SKM-1 treated with dmso at 0.1 percent for 144 hours (cell line): ENCODE data around the gene LIMS4.
"Not testable (repeated sequence)": the region's sequence is repeated elsewhere in the genome, so short reads cannot be mapped to it uniquely, and the experiment has no call there.

Experiments
- DNase-seq: peaks from one replicate; lab custom pipeline; 2025; ENCODE audit not compliant: unreplicated experiment; lab: John Stamatoyannopoulos, UW

LIMS4 gene

DNA sequence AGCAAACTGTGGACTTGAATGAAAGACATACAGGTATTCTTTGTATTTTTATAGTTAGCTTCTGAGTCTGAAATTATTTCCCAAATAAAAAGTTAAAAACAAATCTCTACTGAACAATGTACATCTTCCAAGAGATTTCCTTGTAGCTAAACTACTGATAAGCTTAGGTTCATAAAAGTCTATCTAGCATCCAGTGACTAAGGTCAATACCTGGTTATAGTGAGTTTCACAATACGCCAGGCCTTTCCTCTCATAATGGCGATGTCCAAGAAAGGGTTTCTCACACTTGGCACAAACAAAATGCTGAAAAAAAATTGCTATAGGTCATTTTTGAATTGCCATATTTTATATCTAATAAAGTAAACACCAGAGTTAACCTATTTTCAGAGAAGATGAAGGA lies 21.7 kb downstream of the LIMS4 start:
- not testable (repeated sequence) for DNase-seq

DNA sequence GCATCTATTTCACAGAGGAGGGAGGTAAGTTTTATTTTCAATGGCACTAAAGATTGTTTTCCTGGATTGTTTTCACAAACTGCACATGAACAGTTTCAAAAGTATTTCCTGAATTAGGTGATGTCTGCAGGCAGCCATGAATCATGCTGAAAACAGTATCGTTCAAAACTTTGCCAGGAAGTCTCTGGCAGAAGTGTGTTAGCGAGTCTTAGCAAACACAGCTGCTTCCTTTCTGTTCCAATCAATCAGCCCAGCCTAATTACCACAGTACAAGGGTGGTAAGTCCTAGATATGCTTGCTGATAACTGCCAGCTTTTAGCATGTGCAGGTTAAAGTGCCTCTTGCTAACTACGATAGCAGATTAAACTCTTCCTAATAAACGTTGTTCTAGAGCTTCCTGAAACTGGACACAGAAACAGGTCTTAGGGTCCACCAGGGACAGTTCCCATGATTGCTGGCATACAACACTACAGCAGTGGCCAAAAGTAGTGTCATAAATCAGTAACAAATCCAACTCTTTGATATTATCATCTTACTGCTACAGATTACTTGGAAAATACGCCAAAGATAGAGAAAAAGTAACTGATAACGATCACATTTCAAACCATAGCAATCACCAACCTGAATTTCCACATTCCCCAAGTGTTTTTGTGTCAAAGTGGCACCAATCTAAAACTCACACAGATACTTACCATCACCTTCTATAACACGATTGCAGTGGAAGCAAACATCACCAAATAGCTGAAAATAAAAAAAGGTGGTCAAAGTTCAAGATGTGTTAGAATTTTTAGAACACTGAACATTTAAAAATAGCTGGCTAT lies 23.3 kb downstream of the LIMS4 start:
- not testable (repeated sequence) for DNase-seq

DNA sequence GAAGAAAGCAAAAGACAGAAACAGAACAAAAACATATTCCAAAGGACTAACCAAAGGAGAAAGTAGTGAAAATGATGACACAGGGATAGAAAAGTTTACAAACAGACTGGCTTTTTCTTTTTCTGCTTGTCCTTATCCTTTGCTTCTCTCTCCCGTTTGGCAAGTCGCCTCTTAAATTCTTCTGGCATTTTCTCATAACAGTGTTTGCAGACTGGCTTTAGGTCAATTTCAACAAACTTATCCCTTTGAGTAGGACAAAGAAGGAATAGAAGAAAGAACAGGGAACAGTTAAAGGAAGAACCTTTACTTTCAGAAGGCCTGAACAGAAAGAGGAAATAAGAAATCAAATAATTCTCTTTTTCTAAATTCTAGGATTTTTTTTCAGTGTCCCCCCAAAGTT lies 26.0 kb downstream of the LIMS4 start:
- DNase-seq = not testable (repeated sequence)

GRCh38 chr2:110443305-110444005 lies 29.2 kb downstream of the LIMS4 start:
- not testable (repeated sequence) for DNase-seq

DNA sequence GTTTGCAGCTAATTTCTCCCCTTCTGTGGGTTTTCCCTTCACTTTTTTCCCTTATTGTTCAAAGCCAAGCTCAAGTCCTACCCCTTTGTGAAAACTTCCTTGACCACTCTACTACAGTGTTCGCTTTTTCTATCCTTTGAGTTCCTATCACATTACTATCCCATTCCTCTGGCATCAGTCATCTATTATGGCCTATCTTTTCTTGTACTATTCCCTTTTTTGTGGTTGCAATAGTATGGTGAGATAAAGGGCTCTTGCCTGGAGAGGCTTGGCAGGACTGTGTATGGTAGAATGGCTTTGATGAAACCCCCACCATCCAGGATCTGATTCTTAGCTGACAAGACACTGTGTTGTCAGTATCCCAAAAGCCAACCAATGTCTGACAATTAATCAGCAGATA lies 30.7 kb downstream of the LIMS4 start:
- DNase-seq = not testable (repeated sequence)

GRCh38 chr2:110434565-110434964 lies 38.1 kb downstream of the LIMS4 start:
- DNase-seq = not testable (repeated sequence)

DNA sequence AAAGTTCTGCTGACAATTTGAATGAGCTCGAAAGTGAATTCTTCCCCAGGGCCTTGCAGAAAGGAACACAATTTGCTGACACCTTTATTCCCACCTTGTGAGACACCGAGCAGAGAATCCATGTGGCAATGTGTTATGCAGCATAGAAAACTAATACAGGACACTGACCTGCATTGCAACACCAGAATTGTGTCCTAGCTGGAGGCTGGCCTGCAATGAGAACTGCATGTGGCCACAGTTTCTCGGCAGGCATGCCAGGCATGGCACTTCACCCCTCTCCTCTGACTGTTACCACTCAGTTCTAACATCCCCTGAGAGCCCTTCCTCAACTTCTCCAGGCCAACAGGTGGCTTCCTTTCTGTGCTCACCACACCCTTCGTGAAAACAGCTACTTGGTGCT lies 46.9 kb downstream of the LIMS4 start:
- not testable (repeated sequence) for DNase-seq

GRCh38 chr2:110424421-110424820 lies 48.2 kb downstream of the LIMS4 start:
- not testable (repeated sequence) for DNase-seq

GRCh38 chr2:110423574-110423962 lies 49.0 kb downstream of the LIMS4 start:
- not testable (repeated sequence) for DNase-seq

GRCh38 chr2:110422852-110423573 lies 49.6 kb downstream of the LIMS4 start:
- DNase-seq = not testable (repeated sequence)

DNA sequence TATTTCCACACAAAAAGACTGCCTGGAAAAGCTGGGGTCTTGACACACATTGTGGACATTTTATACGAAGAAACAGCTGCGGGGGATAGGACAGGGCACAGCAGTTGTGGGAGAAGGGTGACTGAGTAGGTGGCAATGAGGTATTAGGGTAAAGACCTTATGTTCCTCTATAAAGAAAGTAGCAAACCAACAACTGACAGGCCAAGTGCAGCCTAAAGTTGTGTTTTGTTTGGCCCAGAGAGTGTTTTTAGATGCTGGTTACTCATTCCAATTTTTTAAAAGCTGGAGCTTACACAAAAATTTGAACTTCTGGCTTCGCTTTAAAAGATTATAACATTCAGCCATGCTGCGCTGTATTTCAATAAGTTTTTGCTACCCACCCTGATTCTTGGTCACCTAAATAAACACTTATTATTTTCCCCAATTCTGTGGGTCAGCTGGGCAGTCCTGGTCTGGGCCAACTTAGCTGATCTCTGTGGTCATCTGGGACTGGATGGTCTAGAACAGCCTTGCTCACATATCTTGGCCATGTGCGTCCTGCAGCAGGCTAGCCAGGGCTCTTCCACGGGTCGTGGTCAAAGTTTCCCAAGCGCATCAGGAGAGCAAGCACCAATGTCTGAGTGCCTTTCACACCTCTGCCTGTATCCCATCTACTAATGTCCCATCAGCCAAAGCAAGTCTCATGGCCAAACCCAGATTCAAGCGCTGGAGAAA lies 51.8 kb downstream of the LIMS4 start:
- not testable (repeated sequence) for DNase-seq

- DNase-seq = not testable (repeated sequence)
Observed at GRCh38 chr2:110407142-110407541, 65.5 kb downstream of the LIMS4 start.

DNA sequence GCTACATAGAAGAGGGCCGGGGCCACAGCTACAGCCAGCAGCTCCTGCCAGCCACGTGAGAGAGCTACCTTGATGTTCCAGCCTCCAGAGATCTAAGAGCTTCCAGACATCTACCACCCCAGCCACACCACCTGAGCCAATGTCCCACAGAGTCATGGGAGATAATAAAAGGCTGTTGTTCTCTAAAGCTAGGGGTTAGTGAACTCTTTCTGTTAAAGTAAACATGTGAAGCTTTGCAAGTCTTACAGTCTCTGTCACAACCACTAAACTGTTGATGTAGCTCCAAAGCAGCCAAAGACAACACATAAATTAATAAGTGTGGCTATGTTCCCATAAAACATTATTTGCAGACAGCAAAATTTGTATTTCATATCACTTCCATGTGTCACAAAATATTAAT lies 67.6 kb downstream of the LIMS4 start:
- not testable (repeated sequence) for DNase-seq

GRCh38 chr2:110404246-110404645 lies 68.4 kb downstream of the LIMS4 start:
- not testable (repeated sequence) for DNase-seq

DNA sequence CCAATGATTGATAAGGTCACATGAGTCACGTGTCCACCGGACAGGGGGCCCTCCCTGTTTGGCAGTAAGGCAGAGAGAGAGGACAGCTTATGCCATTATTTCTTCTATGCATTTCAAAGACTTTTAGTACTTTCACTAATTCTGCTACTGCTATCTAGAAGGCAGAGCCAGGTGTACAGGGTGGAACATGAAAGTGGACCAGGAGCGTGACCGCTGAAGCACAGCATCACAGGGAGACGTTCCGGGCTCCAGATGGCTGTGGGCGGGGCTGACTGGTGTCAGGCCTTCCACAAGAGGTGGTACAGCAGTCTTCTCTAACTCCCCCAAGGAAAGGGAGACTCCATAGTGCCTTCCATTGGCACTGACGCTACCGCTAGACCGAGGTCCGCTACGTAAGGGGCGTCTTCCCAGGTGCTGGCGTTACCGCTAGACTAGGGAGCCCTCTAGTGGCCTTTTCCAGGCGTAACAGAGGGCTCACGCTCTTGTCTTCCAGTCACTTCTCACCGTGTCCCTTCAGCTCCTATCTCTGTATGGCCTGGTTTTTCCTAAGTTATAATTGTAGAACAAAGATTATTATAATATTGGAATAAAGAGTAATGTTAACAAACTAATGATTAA lies 71.5 kb downstream of the LIMS4 start:
- not testable (repeated sequence) for DNase-seq

DNA sequence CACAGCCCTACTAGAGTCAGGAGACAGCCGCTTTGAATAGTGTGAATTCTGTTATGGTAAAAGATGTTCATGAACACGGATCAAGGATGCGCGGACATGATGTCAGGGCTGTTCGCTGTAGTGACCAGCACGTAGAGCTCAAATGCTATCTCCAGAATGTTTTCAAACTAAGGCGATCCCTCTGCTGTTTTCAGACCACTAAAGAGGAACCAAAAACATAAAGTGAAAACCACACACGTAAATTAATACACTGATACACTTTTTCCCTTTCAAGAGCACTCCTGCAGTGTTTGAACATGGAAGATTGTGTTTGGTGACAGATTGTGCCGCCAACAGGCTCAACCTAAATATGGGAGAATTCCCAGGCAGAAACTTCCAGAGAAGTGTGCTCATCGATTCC lies 73.2 kb downstream of the LIMS4 start:
- DNase-seq = not testable (repeated sequence)

DNA sequence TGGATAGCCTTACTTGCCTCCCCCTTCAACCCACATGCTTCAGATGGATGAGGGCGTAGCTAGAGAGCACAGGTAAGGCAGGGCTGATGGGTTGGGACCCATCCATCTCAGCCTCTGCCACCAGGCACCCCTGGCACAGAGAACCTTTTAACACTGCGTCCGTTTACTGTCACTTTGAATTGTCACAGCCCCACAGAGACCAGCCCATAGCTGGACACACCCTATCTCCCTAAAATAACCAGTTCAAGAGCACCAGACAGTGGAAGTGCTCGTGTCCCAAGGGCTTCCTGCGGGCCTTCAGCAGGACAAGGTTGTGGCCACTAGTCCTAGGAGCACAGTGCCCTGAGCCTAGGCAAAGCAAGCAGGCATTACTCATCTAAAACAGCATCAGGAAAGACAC lies 76.6 kb downstream of the LIMS4 start:
- DNase-seq = not testable (repeated sequence)
